Dedifferentiated amniotic fluid mesenchymal stem cell (primary cell): ENCODE data around the gene HDLBP.
"Not testable (repeated sequence)": the region's sequence is repeated elsewhere in the genome, so short reads cannot be mapped to it uniquely, and the experiment has no call there.

Experiments used
- DNase-seq: peaks from one replicate; pipeline ENCODE4 v3.0.0-alpha.2; 2016; ENCODE audit errors: extremely low spot score

HDLBP gene

GRCh38 chr2:241213041-241213440 lies 102.4 kb downstream of the HDLBP start:
- DNase-seq, result no peak

- DNase-seq, result no peak
Measured at GRCh38 chr2:241211276-241211675, 104.2 kb downstream of the HDLBP start.

- DNase-seq, result no peak
Measured at GRCh38 chr2:241209271-241209670, 106.2 kb downstream of the HDLBP start.

GRCh38 chr2:241208058-241208457 lies 107.4 kb downstream of the HDLBP start:
- no peak for DNase-seq

- no peak for DNase-seq
Measured at GRCh38 chr2:241207641-241208040, 107.8 kb downstream of the HDLBP start.

- DNase-seq, result no peak
Measured at GRCh38 chr2:241207151-241207550, 108.3 kb downstream of the HDLBP start.

- no peak for DNase-seq
Measured at GRCh38 chr2:241205086-241205485, 110.4 kb downstream of the HDLBP start.

GRCh38 chr2:241204490-241204889 lies 111.0 kb downstream of the HDLBP start:
- no peak for DNase-seq

GRCh38 chr2:241204010-241204384 lies 111.5 kb downstream of the HDLBP start:
- DNase-seq, result no peak

GRCh38 chr2:241203218-241204009 lies 112.1 kb downstream of the HDLBP start:
- DNase-seq, result no peak

GRCh38 chr2:241202681-241203080 lies 112.8 kb downstream of the HDLBP start:
- DNase-seq, result no peak

- DNase-seq, result no peak
Measured at GRCh38 chr2:241202268-241202585, 113.2 kb downstream of the HDLBP start.

GRCh38 chr2:241201445-241202267 lies 113.8 kb downstream of the HDLBP start:
- DNase-seq, result no peak

- DNase-seq, result no peak
Measured at GRCh38 chr2:241200822-241201395, 114.6 kb downstream of the HDLBP start.

GRCh38 chr2:241199897-241200821 lies 115.3 kb downstream of the HDLBP start:
- DNase-seq, result no peak

GRCh38 chr2:241199286-241199685 lies 116.2 kb downstream of the HDLBP start:
- no peak for DNase-seq

GRCh38 chr2:241198381-241199279 lies 116.8 kb downstream of the HDLBP start:
- no peak for DNase-seq

- DNase-seq, result no peak
Measured at GRCh38 chr2:241197947-241198346, 117.5 kb downstream of the HDLBP start.

- DNase-seq, result not testable (repeated sequence)
Measured at GRCh38 chr2:241197246-241197645, 118.2 kb downstream of the HDLBP start.

GRCh38 chr2:241195506-241196130 lies 119.9 kb downstream of the HDLBP start:
- no peak for DNase-seq
